Stomach (tissue), 4 donors: ENCODE data around the gene ADRM1.

Experiments used
- CTCF ChIP-seq, 7 experiments: fragments of 450-650 bp in 4 of 7; fragments of 200-600 bp in 3 of 7; sonication (generic) in 3 of 7; IDR thresholded peaks; one replicate each; pipeline ENCODE4 v1.5.1; 2016 to 2019; ENCODE audit warnings: antibody characterized with exemption in 7 of 7, control low read depth in 2 of 7, mild to moderate bottlenecking in 1 of 7
- POLR2A ChIP-seq, 4 donors: fragments of 450-650 bp; IDR thresholded peaks; one replicate each; pipeline ENCODE4 v1.6.1; 2016; ENCODE audit warnings: antibody characterized with exemption in 4 of 4, control low read depth in 2 of 4, mild to moderate bottlenecking in 1 of 4, moderate library complexity in 1 of 4
- POLR2AphosphoS5 ChIP-seq, 3 donors: sonication (generic); formaldehyde crosslinking; IDR thresholded peaks; one replicate each; pipeline ENCODE4 v1.6.1; 2016; ENCODE audit warnings: antibody characterized with exemption in 3 of 3

GRCh38 chr20:62322492-62323041, 19.8 kb downstream of the ADRM1 start:
- TF ChIP-seq POLR2AphosphoS5 (IDR thresholded peaks at IDR 0.05) (no peak), CTCF (IDR thresholded peaks at IDR 0.05) (no peak), POLR2A (IDR thresholded peaks at IDR 0.05) (no peak)
